Astrocyte of the cerebellum (primary cell): ENCODE data around the gene DNAJC22.
"Not testable (repeated sequence)": the region's sequence is repeated elsewhere in the genome, so short reads cannot be mapped to it uniquely, and the experiment has no call there.

Experiments used
- DNase-seq: peaks from one replicate; pipeline ENCODE4 v3.0.0-alpha.2; 2011; ENCODE audit warnings: low read depth
- H3K4me3 ChIP-seq: 2 replicates; pipeline ENCODE4 v1.5.1; 2011; ENCODE audit warnings: mild to moderate bottlenecking, low read depth, low read length, moderate library complexity
- CTCF ChIP-seq: IDR thresholded peaks from 2 replicates; pipeline ENCODE4 v1.5.1; 2012; ENCODE audit warnings: low read length, low read depth, moderate library complexity, mild to moderate bottlenecking; ENCODE audit errors: missing control alignments
- in situ Hi-C: cut with HindIII; loops from 2 replicates; pipeline ENCODE4 v1.10.0; 2017; ENCODE audit warnings: low sequenced_read_pairs

Gene DNAJC22

DNA sequence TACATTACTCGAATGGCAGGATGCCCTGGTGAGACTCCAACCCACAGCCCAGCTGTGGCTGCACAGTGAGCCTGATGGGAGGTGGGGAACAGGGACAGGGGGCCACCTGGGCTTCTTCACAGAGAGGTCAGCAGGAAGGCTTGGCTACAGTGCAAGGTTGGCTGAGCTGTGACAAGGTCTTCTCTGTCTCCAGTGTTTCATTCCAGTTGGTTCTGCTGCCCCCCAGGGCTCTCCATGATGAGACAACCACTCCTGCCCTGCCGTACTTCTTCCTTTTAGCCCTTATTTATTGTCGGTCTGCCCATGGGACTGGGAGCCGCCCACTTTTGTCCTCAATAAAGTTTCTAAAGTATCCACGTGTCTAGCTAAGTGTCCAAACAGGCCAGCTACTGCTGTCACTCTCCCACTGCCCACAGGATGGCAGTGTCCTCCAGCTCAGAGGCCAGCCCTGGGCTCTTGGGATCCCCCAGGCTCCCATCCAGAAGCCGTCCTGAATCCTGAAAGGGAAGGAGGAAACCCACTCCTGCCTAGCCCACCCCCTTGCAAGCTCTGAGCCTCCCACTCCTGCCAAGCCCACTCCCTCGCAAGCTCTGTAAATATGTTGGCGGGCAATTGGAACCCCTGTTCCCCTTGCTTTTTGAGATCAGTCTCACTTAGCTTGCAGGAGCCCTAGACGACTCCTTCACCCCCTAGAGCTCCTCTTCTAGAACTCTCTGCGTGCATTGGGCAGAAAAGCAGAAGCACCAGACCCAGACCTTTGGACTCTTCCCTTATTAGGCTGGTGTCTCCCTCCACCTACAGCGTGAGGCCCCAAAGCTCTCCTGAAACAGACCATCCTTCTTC, 15.1 kb upstream of the DNAJC22 start:
- TF ChIP-seq CTCF, result peak; percentile 82
- DNase-seq, result peak; percentile 39
- H3K4me3 ChIP-seq, result no peak overlapping the region
- in situ Hi-C loops, result no loop called here

DNA sequence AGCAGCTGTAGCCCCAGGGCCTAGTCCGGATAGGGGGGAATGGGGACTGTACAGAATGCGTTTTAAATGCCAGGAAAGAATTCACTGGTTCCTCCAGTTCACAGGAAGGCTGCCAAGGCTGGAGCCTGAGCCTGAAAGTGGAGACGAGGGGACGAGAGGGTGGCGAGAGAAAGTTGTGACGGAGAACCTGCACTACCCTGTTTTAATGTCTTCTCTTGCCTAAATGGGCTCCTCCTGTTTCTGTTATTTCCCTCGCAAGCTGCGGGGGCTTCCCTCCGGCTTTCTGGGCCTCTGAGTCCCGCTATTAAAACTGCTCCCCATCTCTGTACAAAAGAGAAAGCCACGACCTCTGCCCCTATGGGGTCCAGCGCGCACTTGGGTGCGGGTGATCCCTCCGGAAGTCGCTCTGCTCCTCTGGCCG, 14.2 kb upstream of the DNAJC22 start:
- in situ Hi-C loops, result no loop called here
- no peak for TF ChIP-seq CTCF

DNA sequence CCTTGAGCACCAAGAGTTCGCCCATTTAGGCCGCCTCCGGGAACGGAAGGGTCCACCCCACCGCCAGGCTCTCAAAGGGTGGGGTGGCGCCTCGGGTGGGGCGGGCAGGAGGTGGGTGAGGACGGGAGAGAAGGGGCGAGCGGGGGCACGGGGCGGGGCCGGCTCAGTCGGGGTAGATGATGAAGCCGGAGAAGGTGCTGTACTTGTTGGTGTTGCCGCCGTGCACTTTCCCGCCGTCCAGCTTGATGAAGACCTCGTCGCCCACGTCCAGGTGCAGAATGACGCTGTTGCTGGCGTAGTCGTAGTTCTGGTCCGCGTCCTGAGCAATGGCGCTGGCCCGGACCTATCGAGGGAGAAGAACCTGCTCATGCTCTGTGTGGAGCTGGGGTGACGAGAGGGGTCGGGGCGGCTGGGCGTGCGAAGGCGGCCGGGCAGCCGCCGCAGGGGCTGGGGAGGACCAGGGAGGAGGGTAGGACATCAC, 13.8 kb upstream of the DNAJC22 start:
- H3K4me3 ChIP-seq, result peak overlapping the region; percentile 14
- no peak for DNase-seq

More for the DNA sequence above, 14.2 kb upstream of the DNAJC22 start:
- no peak overlapping the region for H3K4me3 ChIP-seq
- DNase-seq, result no peak

GRCh38 chr12:49333778-49334177, 12.9 kb upstream of the DNAJC22 start:
- in situ Hi-C loops, H3K4me3 ChIP-seq, DNase-seq: not testable (repeated sequence)

More for the DNA sequence above, 13.8 kb upstream of the DNAJC22 start:
- TF ChIP-seq CTCF, result no peak
- in situ Hi-C loops, result no loop called here

DNA sequence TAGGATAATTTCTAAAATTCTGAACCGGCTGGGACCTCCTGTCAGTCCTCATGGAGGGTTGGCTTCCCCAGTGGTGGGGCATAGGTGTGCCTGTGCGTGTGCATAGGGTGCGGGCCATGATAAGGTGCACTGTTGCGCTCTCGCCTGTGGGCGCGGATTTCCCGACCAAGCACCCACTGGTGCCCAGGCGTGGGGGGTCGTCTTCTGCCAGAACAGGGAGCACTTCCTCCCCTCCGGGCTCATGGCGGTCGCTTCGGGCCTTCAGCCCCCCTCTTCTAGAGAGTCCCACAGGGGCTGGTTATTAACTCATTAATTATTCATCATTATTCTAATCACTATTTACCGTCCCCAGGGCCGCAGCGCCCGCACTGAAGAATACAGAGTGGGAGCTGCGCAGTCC, 12.5 kb upstream of the DNAJC22 start:
- no peak overlapping the region for H3K4me3 ChIP-seq
- no peak for DNase-seq
- in situ Hi-C loops, result no loop called here
- TF ChIP-seq CTCF, result no peak

- in situ Hi-C loops, result no loop called here
- TF ChIP-seq CTCF, result no peak
- no peak overlapping the region for H3K4me3 ChIP-seq
- DNase-seq, result no peak
Observed at GRCh38 chr12:49334681-49335080, 12.0 kb upstream of the DNAJC22 start.
